Thoracic aorta (tissue), 2 donors: ENCODE data around the gene NDST4. TPM values are rescaled to one million over a fixed set of nuclear protein-coding genes. Genes with fewer than 3 reads are reported as not detected.

Experiments used
- ATAC-seq: fragments of 150-250 bp; one replicate; pipeline ENCODE4 v1.8.0; 2017; ENCODE audit warnings: low read depth; ENCODE audit not compliant: insufficient number of reproducible peaks, low FRiP score
- DNase-seq: peaks from one replicate; pipeline ENCODE4 v3.0.0-alpha.2; 2020; ENCODE audit warnings: low spot score
- H3K27ac ChIP-seq, 2 donors: fragments of 200-600 bp; sonication (generic); 1 replicate in 1 of 2; 2 replicates in 1 of 2; pipeline ENCODE4 v1.5.1; 2016; ENCODE audit warnings: mild to moderate bottlenecking in 2 of 2, moderate library complexity in 2 of 2
- H3K27me3 ChIP-seq: fragments of 200-600 bp; sonication (generic); replicated peaks from 2 replicates; pipeline ENCODE4 v1.6.0; 2016; ENCODE audit warnings: mild to moderate bottlenecking; ENCODE audit not compliant: insufficient read depth
- H3K36me3 ChIP-seq: fragments of 200-600 bp; sonication (generic); one replicate; pipeline ENCODE4 v1.5.1; 2016
- H3K4me1 ChIP-seq, 2 donors: fragments of 200-600 bp; sonication (generic); 1 replicate in 1 of 2; 2 replicates in 1 of 2; pipeline versions ENCODE4 v1.5.1 to v1.6.0; 2016; ENCODE audit warnings: low read depth in 2 of 2, mild to moderate bottlenecking in 1 of 2; ENCODE audit not compliant: control insufficient read depth in 1 of 2
- H3K4me3 ChIP-seq: fragments of 200-600 bp; sonication (generic); 2 replicates; pipeline ENCODE4 v1.5.1; 2016; ENCODE audit warnings: mild to moderate bottlenecking
- H3K9me3 ChIP-seq: fragments of 200-600 bp; sonication (generic); 2 replicates; pipeline ENCODE4 v1.5.1; 2016
- CTCF ChIP-seq: fragments of 200-600 bp; sonication (generic); IDR thresholded peaks from one replicate; pipeline ENCODE4 v1.5.1; 2019; ENCODE audit warnings: antibody characterized with exemption
- total RNA-seq, 2 donors: library from RNA; depleted of rRNA; stranded (reverse); fragments of >200 nt; gene quantifications; one replicate each; pipeline versions ENCODE4 v1.1.0 to v1.2.3, GENCODE V29; 2016

Gene NDST4
- not detected for total RNA-seq

DNA sequence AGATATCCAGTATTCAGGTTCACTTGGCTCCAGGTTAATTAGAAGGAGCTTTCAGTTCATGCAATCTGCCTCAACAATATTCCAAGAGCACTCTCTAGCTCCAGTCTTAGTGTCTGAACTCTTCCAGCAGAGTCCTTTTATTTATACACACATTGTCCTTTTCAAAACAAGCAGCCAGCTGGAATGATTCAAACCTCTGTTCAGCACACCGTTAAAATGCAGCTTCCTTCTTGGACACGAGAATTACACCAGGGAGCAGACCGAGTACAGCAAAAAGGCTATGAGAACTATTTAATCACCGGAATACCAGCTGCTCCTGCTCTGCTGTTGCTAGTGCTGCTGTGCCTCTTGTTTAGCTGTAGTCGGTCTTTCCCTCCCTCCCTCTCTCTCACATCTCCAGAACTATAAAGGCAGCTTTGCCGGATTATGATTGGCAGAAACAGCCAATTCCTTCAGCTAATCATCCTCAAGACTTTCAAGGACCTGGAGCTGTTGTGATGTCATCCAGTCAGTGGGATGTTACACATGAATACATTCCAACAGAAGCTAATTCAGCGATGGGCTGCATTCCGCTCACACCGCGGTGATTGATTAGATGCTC lies at the start of gene NDST4:
NDST4 (minus strand) TSS at position 115 of the 601 bp plus-strand sequence. CDS start 36,584 bp downstream, outside the sequence.
- H3K36me3 ChIP-seq: no peaks in the 10 kb centered on the region
- no peak for TF ChIP-seq CTCF
- no peaks in the 10 kb centered on the region for H3K9me3 ChIP-seq
- no peaks in the 10 kb centered on the region for H3K4me1 ChIP-seq
- H3K27me3 ChIP-seq: no peaks in the 10 kb centered on the region
- no peak within 1 kb of the TSS for H3K27ac ChIP-seq
- DNase-seq: no peak
- H3K4me3 ChIP-seq: no peak within 1 kb of the TSS
- ATAC-seq: no peak

DNA sequence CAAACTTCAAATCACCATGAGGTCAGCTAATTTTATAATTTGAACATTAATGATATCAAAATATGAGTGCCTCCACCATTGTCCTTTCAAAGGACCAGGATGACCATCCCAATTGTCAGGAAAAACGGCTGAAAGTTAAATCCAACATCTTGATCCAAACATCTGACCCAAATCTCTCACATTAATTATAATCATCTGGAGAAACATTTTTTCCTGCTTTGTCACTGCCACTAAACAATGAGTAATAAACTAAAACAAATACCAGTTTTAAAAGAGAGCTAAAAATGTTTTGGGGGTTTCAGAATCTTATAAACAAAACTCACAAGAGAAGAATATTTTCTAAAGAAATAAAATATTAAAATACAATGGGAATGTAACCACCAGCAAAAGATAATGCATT lies 45.7 kb upstream of the NDST4 start:
- ATAC-seq: no peak
- no peak for DNase-seq
- no peaks in the 10 kb centered on the region for H3K9me3 ChIP-seq
- no peaks in the 10 kb centered on the region for H3K4me1 ChIP-seq
- H3K27me3 ChIP-seq: no peaks in the 10 kb centered on the region
- H3K27ac ChIP-seq: no peak overlapping the region
- no peak overlapping the region for H3K4me3 ChIP-seq
- no peaks in the 10 kb centered on the region for H3K36me3 ChIP-seq
- TF ChIP-seq CTCF: no peak

GRCh38 chr4:115158296-115158695 lies 44.9 kb upstream of the NDST4 start:
- Histone ChIP-seq H3K4me1 (no peaks in the 10 kb centered on the region), H3K27ac (no peak overlapping the region), H3K36me3 (no peaks in the 10 kb centered on the region), H3K4me3 (no peak overlapping the region), H3K9me3 (no peaks in the 10 kb centered on the region), H3K27me3 (no peaks in the 10 kb centered on the region)
- DNase-seq: no peak
- no peak for TF ChIP-seq CTCF
- ATAC-seq: no peak

GRCh38 chr4:115154826-115155225 lies 41.4 kb upstream of the NDST4 start:
- Histone ChIP-seq H3K9me3 (no peaks in the 10 kb centered on the region), H3K4me1 (no peaks in the 10 kb centered on the region), H3K27me3 (no peaks in the 10 kb centered on the region), H3K27ac (no peak overlapping the region), H3K4me3 (no peak overlapping the region), H3K36me3 (no peaks in the 10 kb centered on the region)
- DNase-seq: no peak
- no peak for ATAC-seq
- no peak for TF ChIP-seq CTCF

- ATAC-seq (no peak), DNase-seq (no peak)
- TF ChIP-seq CTCF: no peak
- Histone ChIP-seq H3K27ac (no peak overlapping the region), H3K4me3 (no peak overlapping the region), H3K27me3 (no peaks in the 10 kb centered on the region), H3K4me1 (no peaks in the 10 kb centered on the region), H3K9me3 (no peaks in the 10 kb centered on the region), H3K36me3 (no peaks in the 10 kb centered on the region)
These were observed 39.5 kb upstream of the NDST4 start for GRCh38 chr4:115152965-115153364.
